Measurements from ENCODE around the gene ADAMTS9. TPM values are rescaled to one million over a fixed set of nuclear protein-coding genes. Genes with fewer than 3 reads are reported as not detected.
A peak's percentile ranks its signal among the peaks of the same experiment; 100 is the strongest.

ADAMTS9 gene
- total RNA-seq, 4 donors from 2014 or later = 5.1 to 52.0 (median 9.5) TPM

DNA sequence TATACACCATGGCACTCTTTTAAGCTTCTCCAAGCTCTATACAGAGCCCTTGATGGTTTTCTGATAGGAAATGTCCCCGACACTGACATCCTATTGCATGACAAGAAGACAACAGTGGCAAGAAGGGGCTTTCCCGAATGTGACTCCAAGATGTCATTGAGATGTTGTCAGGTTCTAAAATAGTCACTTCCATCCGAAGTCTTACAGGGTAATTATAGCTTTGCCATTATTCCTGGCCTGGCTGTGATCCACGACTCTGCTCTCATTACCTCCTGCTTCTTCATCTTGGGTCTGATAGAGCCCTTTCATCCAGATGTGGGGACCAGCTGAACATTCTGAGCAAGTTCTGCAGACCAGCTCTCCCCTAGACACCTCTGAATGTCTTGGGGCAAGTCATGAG is 40.6 kb upstream of the ADAMTS9 start:
- no peak overlapping the region for H3K4me3 ChIP-seq
- no peaks in the 10 kb centered on the region for H3K36me3 ChIP-seq
- H3K4me1 ChIP-seq = no peaks in the 10 kb centered on the region
- no peak for DNase-seq
- TF ChIP-seq POLR2A (IDR thresholded peaks at IDR 0.05) = no peak
- TF ChIP-seq, protein P1, sequence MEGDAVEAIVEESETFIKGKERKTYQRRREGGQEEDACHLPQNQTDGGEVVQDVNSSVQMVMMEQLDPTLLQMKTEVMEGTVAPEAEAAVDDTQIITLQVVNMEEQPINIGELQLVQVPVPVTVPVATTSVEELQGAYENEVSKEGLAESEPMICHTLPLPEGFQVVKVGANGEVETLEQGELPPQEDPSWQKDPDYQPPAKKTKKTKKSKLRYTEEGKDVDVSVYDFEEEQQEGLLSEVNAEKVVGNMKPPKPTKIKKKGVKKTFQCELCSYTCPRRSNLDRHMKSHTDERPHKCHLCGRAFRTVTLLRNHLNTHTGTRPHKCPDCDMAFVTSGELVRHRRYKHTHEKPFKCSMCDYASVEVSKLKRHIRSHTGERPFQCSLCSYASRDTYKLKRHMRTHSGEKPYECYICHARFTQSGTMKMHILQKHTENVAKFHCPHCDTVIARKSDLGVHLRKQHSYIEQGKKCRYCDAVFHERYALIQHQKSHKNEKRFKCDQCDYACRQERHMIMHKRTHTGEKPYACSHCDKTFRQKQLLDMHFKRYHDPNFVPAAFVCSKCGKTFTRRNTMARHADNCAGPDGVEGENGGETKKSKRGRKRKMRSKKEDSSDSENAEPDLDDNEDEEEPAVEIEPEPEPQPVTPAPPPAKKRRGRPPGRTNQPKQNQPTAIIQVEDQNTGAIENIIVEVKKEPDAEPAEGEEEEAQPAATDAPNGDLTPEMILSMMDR (IDR thresholded peaks at IDR 0.05) = no peak
- no peaks in the 10 kb centered on the region for H3K9me3 ChIP-seq
- no peaks in the 10 kb centered on the region for H3K27me3 ChIP-seq
- H3K27ac ChIP-seq = no peak overlapping the region

DNA sequence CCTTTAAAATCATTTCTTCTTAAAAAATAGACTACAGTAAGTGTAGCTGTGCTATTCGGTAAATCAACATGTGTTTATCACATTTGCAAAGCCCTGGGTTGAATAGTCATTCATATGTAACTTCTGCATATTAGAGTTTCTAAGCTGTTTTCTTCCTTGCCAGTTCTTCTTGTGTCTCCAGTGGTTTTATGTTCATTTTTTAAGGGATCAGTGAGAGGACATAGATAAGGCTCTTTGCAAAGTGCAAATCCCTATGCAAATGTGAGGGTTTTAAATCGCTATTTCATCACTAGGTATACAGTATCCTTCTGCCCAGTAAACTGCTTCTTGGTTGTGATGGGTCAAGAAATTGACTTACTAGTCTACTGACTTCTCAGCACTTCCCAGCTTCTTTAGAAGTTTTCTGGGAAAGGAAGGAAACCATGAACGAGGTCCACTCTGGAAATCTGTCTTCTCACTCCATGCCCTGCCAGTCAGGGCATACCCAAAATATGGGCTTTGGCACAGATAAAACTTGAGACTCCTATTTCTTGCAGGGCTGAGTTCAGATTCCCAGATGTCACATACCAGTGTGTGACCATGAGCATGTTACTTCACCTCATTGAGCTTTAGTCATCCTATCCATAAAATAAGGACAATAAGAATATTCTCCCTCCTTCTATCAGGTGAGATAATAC is 38.8 kb upstream of the ADAMTS9 start:
- Histone ChIP-seq H3K4me1 (no peaks in the 10 kb centered on the region), H3K4me3 (no peak overlapping the region), H3K9me3 (no peaks in the 10 kb centered on the region), H3K36me3 (no peaks in the 10 kb centered on the region), H3K27me3 (no peaks in the 10 kb centered on the region), H3K27ac (no peak overlapping the region)
- DNase-seq = no peak
- no peak for TF ChIP-seq POLR2A (IDR thresholded peaks at IDR 0.05)
- TF ChIP-seq, protein P1 (IDR thresholded peaks at IDR 0.05) = no peak

DNA sequence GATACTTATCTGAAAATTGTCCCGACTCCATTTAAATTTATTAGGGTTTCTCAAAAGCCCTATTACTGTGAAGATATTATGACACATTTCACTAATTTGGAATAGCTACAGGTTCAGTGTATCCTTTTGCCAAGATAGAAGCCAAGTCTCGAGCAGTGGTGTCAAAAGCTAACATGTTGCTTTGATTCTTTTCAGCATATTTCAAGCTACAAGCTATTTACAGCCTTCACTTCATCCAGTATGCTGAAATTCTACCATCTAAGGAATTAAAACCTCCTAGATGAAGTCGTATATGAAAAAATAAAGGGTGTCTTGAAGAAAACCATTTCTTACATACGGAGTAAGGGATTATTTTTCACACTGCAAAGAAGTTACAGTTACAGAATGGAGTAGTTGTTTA is 31.2 kb upstream of the ADAMTS9 start:
- no peak for DNase-seq
- H3K36me3 ChIP-seq = no peaks in the 10 kb centered on the region
- no peak overlapping the region for H3K4me3 ChIP-seq
- no peaks in the 10 kb centered on the region for H3K4me1 ChIP-seq
- H3K9me3 ChIP-seq = no peaks in the 10 kb centered on the region
- H3K27me3 ChIP-seq = no peaks in the 10 kb centered on the region
- TF ChIP-seq, protein P1 (IDR thresholded peaks at IDR 0.05) = no peak
- TF ChIP-seq POLR2A (IDR thresholded peaks at IDR 0.05) = no peak
- H3K27ac ChIP-seq = no peak overlapping the region

DNA sequence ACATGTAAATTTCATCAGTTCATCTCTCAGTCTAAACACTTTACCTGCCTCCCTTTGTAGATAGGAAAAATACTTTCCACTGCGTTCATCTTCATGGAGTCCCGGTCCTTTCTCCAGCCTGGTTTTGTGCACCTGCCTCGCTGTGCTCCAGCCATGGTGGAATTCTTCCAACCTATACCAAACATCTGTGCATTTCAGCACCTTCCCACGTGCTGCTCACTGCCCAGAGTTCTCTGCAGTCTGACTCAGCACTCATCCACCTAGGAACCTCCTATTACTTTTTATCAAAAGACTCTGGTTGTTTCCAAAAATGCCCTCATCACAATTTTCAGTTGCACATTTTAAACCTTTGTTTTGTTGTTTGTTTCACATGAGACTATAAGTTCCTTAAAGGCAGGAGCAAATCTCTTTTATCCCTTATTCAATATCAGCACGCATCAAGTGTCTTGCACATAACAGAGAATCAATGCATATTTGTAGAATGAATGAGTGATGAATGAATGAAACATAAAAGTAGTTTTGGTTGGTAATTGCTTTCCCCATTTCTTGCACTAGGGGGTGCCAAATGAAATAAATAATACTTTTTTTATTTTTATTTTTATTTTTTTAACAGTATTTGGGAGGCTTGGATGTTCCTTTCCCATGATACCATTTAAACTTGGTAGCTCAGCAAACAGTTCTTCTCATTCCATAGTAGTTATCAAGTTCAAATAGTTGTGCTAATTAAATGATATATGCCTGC is 30.2 kb upstream of the ADAMTS9 start:
- no peaks in the 10 kb centered on the region for H3K4me1 ChIP-seq
- no peaks in the 10 kb centered on the region for H3K27me3 ChIP-seq
- no peak overlapping the region for H3K27ac ChIP-seq
- no peak for TF ChIP-seq POLR2A (IDR thresholded peaks at IDR 0.05)
- TF ChIP-seq, protein P1 (IDR thresholded peaks at IDR 0.05) = peak in 3 of 6 experiments; percentile 15 to 22 (median 20)
- no peaks in the 10 kb centered on the region for H3K9me3 ChIP-seq
- no peaks in the 10 kb centered on the region for H3K36me3 ChIP-seq
- DNase-seq = no peak
- H3K4me3 ChIP-seq = no peak overlapping the region

DNA sequence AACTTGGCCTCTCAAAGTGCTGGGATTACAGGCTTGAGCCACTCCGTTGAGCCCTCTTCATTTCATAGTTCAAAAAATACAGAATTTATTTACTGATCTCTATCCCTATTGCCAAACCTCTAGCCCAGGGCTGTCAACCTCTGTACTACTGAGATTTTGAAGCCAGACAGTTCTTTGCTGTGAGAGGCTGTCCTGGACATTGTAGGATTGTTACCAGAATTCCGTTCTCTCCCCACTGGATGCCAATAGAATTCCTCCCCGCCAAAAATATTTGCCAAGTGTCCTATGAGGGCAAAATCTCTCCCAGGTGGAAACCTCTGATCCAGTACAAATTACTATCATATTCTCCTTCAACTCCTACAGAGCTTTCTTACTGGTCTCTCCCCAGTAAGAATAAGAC is 29.6 kb upstream of the ADAMTS9 start:
- no peak for DNase-seq
- Histone ChIP-seq H3K9me3 (no peaks in the 10 kb centered on the region), H3K36me3 (no peaks in the 10 kb centered on the region), H3K27me3 (no peaks in the 10 kb centered on the region), H3K4me1 (no peaks in the 10 kb centered on the region), H3K27ac (no peak overlapping the region), H3K4me3 (no peak overlapping the region)
- TF ChIP-seq POLR2A (IDR thresholded peaks at IDR 0.05) = no peak
- TF ChIP-seq, protein P1 (IDR thresholded peaks at IDR 0.05) = no peak
